ENCODE measurements around the gene NECAB3. TPM values are rescaled to one million over a fixed set of nuclear protein-coding genes. Genes with fewer than 3 reads are reported as not detected.

Gene NECAB3
- total and polyA plus RNA-seq, 2 of the 13 experiments (the other 11 are each of a cell fraction or from before 2014, with no cell fraction given): 61.5 to 65.5 TPM

DNA sequence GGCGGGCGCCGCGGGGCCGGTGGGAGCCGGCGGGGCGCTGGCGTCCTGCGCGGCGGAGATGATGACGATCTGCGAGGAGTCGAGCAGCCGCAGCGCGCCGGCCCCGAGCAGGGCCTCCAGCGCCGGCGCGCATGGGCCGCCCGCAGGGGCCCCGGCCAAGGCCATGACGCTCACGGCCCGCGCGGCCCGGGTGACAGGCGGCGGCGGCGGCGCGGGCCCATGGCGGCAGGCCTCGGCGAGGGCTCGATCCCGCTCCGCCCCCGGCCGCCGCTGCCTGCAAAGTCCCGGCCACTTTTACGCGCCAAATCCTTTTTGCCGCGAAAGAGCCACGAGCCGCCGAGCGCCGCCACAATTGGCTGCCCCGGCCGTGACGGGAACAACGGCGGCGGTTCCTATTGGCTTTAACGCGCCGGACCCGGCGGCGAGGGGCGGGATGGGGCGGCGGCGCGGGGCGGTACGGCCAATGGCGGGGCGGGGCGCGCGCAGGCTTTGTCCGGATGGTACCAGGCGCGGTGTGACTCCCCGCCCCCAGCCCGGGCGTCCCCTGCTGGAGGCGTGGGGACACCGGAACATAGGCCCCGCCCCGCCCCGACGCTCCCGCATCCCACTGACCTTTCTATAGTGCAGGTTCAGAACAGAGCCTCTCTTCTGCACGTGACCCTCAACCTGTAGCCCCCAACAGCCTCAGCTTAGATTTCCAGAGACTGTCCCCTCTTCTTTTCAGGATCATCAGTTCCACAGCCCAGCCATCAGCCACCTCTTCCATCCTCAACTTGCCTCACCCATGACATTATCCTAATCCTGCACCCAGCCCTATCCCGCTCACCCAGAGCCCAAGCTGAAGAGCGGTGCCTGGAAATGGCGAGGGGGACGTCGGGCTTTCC lies 12.1 kb upstream of the NECAB3 start, which contains the start of gene E2F1 (continued):
- TF ChIP-seq CHCHD3 (CRISPR knock-in tag; IDR thresholded peaks at IDR 0.05) (peak; percentile 40; the same call in 1 of the 2 replicates), SIX1 (CRISPR knock-in tag; IDR thresholded peaks at IDR 0.05; ENCODE audit: borderline replicate concordance) (no peak), SRSF9 (IDR thresholded peaks at IDR 0.05; ENCODE audit: borderline replicate concordance, insufficient read depth, low read depth, low read length, poor library complexity, severe bottlenecking) (no peak), BCL6 (CRISPR knock-in tag; IDR thresholded peaks at IDR 0.05) (peak; percentile 41; the same call in 1 of the 2 replicates), ZNF235 (CRISPR knock-in tag; IDR thresholded peaks at IDR 0.05; ENCODE audit: borderline replicate concordance) (peak; percentile 91), JUN (CRISPR knock-in tag; IDR thresholded peaks at IDR 0.05) (no peak; the same call in 1 of the 2 replicates), ARHGAP35 (CRISPR knock-in tag; IDR thresholded peaks at IDR 0.05; ENCODE audit: borderline replicate concordance) (peak; percentile 68; the same call in 1 of the 2 replicates), EP300 (IDR thresholded peaks at IDR 0.05; ENCODE audit: low read depth in 2 of 2, low read length in 2 of 2) (no peak), EP300 (CRISPR knock-in tag; IDR thresholded peaks at IDR 0.05; ENCODE audit: borderline replicate concordance) (no peak), ZKSCAN8 (CRISPR knock-in tag; IDR thresholded peaks at IDR 0.05; ENCODE audit: borderline replicate concordance) (peak; percentile 51; the same call in 1 of the 2 replicates), HNF4G (IDR thresholded peaks at IDR 0.05; ENCODE audit: borderline replicate concordance, low read depth, low read length) (no peak), HNF4G (CRISPR knock-in tag; IDR thresholded peaks at IDR 0.05; ENCODE audit: borderline replicate concordance, low read depth) (peak; percentile 59), NFKB2 (CRISPR knock-in tag; IDR thresholded peaks at IDR 0.05; ENCODE audit: borderline replicate concordance) (peak; percentile 86), DPF2 (CRISPR knock-in tag; IDR thresholded peaks at IDR 0.05; ENCODE audit: borderline replicate concordance, low read depth) (no peak), NCOA1 (CRISPR knock-in tag; IDR thresholded peaks at IDR 0.05) (no peak), ZNF678 (CRISPR knock-in tag; IDR thresholded peaks at IDR 0.05) (no peak)
- TF ChIP-seq, protein P1, sequence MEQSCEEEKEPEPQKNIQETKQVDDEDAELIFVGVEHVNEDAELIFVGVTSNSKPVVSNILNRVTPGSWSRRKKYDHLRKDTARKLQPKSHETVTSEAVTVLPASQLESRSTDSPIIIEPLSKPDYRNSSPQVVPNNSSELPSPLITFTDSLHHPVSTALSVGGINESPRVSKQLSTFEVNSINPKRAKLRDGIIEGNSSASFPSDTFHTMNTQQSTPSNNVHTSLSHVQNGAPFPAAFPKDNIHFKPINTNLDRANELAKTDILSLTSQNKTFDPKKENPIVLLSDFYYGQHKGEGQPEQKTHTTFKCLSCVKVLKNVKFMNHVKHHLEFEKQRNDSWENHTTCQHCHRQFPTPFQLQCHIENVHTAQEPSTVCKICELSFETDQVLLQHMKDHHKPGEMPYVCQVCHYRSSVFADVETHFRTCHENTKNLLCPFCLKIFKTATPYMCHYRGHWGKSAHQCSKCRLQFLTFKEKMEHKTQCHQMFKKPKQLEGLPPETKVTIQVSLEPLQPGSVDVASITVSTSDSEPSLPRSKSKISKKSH (CRISPR knock-in tag; IDR thresholded peaks at IDR 0.05; ENCODE audit: borderline replicate concordance): no peak
- TF ChIP-seq, protein P2, sequence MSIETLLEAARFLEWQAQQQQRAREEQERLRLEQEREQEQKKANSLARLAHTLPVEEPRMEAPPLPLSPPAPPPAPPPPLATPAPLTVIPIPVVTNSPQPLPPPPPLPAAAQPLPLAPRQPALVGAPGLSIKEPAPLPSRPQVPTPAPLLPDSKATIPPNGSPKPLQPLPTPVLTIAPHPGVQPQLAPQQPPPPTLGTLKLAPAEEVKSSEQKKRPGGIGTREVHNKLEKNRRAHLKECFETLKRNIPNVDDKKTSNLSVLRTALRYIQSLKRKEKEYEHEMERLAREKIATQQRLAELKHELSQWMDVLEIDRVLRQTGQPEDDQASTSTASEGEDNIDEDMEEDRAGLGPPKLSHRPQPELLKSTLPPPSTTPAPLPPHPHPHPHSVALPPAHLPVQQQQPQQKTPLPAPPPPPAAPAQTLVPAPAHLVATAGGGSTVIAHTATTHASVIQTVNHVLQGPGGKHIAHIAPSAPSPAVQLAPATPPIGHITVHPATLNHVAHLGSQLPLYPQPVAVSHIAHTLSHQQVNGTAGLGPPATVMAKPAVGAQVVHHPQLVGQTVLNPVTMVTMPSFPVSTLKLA (IDR thresholded peaks at IDR 0.05): peak; percentile 67; the same call in 1 of the 2 replicates
- TF ChIP-seq, protein P3, sequence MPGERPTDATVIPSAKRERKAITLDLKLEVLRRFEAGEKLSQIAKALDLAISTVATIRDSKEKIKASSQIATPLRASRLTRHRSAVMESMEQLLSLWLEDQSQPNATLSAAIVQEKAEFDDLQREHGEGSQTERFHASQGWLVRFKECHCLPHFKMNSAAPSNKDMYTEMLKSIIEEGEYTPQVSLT (CRISPR knock-in tag; IDR thresholded peaks at IDR 0.05; ENCODE audit: borderline replicate concordance, low read depth): no peak
- TF ChIP-seq, protein P4, sequence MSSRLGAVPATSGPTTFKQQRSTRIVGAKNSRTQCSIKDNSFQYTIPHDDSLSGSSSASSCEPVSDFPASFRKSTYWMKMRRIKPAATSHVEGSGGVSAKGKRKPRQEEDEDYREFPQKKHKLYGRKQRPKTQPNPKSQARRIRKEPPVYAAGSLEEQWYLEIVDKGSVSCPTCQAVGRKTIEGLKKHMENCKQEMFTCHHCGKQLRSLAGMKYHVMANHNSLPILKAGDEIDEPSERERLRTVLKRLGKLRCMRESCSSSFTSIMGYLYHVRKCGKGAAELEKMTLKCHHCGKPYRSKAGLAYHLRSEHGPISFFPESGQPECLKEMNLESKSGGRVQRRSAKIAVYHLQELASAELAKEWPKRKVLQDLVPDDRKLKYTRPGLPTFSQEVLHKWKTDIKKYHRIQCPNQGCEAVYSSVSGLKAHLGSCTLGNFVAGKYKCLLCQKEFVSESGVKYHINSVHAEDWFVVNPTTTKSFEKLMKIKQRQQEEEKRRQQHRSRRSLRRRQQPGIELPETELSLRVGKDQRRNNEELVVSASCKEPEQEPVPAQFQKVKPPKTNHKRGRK (CRISPR knock-in tag; IDR thresholded peaks at IDR 0.05): 0 out of 2 replicates have a peak, but pooled peaks have one; percentile 37
